T-cell (primary cell): ENCODE data around the gene PEMT. TPM values are rescaled to one million over a fixed set of nuclear protein-coding genes. Genes with fewer than 3 reads are reported as not detected.

Experiments
- ATAC-seq, 4 experiments: fragments of 200-7000 bp in 3 of 4; fragments of 150-1000 bp in 1 of 4; cut with Tn5 transposase; replicated peaks in 1 of 4; 1 replicate in 3 of 4; 2 replicates in 1 of 4; pipeline ENCODE4 v1.10.0; 2021; ENCODE audit warnings: moderate library complexity in 3 of 4, mild to moderate bottlenecking in 2 of 4, moderate number of reproducible peaks in 1 of 4
- CTCF ChIA-PET, 2 donors: fragments of 300-600 bp; sonication (Branson Sonifier 250); formaldehyde crosslinking; loops; one replicate each; lab custom pipeline; 2022; ENCODE audit warnings: antibody characterized with exemption in 2 of 2; lab: Charles Lee
- POLR2A ChIA-PET, 2 donors: fragments of 300-600 bp; sonication (Branson Sonifier 250); formaldehyde crosslinking; loops; one replicate each; lab custom pipeline; 2022; ENCODE audit warnings: antibody characterized with exemption in 2 of 2; lab: Charles Lee
- DNase-seq, 35 experiments: peaks; one replicate each; pipeline versions ENCODE4 v3.0.0 to v3.0.0-alpha.2; 2013 to 2023
- H3K27ac ChIP-seq: one replicate; pipeline ENCODE4 v1.5.1; 2013; ENCODE audit warnings: low read length
- H3K27me3 ChIP-seq, 2 experiments: replicated peaks in 1 of 2; 1 replicate in 1 of 2; 2 replicates in 1 of 2; pipeline versions ENCODE4 v1.6.1 to v1.7.0; 2013; ENCODE audit warnings: low read length in 1 of 2, mixed read lengths in 1 of 2; ENCODE audit not compliant: control insufficient read depth in 2 of 2, insufficient read depth in 2 of 2; ENCODE audit errors: extremely low read depth in 1 of 2
- H3K36me3 ChIP-seq, 2 donors: 1 replicate in 1 of 2; 2 replicates in 1 of 2; pipeline versions ENCODE4 v1.6.1 to v1.7.0; 2013; ENCODE audit warnings: low read length in 1 of 2; ENCODE audit not compliant: control insufficient read depth in 2 of 2, insufficient read depth in 1 of 2; ENCODE audit errors: extremely low read depth in 1 of 2
- H3K4me1 ChIP-seq, 2 experiments: 1 replicate in 1 of 2; 2 replicates in 1 of 2; pipeline versions ENCODE4 v1.6.1 to v1.7.0; 2013; ENCODE audit warnings: low read length in 2 of 2, mixed read lengths in 1 of 2; ENCODE audit not compliant: insufficient read depth in 2 of 2, control insufficient read depth in 1 of 2; ENCODE audit errors: extremely low read depth in 1 of 2
- H3K4me3 ChIP-seq, 2 donors: 1 replicate in 1 of 2; 2 replicates in 1 of 2; pipeline versions ENCODE4 v1.5.1 to v1.7.0; 2013; ENCODE audit warnings: mild to moderate bottlenecking in 2 of 2, low read length in 1 of 2, moderate library complexity in 1 of 2; ENCODE audit not compliant: control insufficient read depth in 1 of 2; ENCODE audit errors: extremely low read depth in 1 of 2
- H3K9me3 ChIP-seq: 2 replicates; pipeline ENCODE4 v1.7.0; 2013
- H3K27ac Mint-ChIP-seq, 2 donors: one replicate each; pipeline ENCODE4 v1.8.0; 2020 to 2021; ENCODE audit warnings: mild to moderate bottlenecking in 2 of 2, mixed read lengths in 2 of 2
- H3K27me3 Mint-ChIP-seq, 2 donors: one replicate each; pipeline ENCODE4 v1.8.0; 2021 to 2022; ENCODE audit warnings: mixed read lengths in 2 of 2
- H3K36me3 Mint-ChIP-seq: one replicate; pipeline ENCODE4 v1.8.0; 2021; ENCODE audit warnings: mixed read lengths
- H3K4me1 Mint-ChIP-seq, 3 donors: one replicate each; pipeline ENCODE4 v1.8.0; 2020 to 2022; ENCODE audit warnings: mixed read lengths in 3 of 3, mild to moderate bottlenecking in 1 of 3
- H3K4me3 Mint-ChIP-seq, 3 donors: one replicate each; pipeline ENCODE4 v1.8.0; 2020 to 2022; ENCODE audit warnings: mild to moderate bottlenecking in 3 of 3, mixed read lengths in 3 of 3, moderate library complexity in 3 of 3
- H3K9me3 Mint-ChIP-seq, 3 donors: one replicate each; pipeline ENCODE4 v1.8.0; 2020 to 2022; ENCODE audit warnings: mixed read lengths in 3 of 3
- WGBS: methylation state at CpG from one replicate; pipeline ENCODE4 v1.1.5; 2013; ENCODE audit warnings: missing lambda C conversion rate; ENCODE audit not compliant: insufficient coverage; 5-methylcytosine and 5-hydroxymethylcytosine counted together
- total RNA-seq, 35 experiments: library from RNA in 6 of 35; stranded (reverse) in 6 of 35; fragments of 120-200 nt in 1 of 35; gene quantifications; one replicate each; pipeline versions ENCODE4 v1.2.1 to v1.2.4 and lab custom pipeline; 2013 to 2026

The PEMT gene
- total RNA-seq, 5 donors from 2014 or later (not counting 1 experiment from before 2014, with no cell fraction given): 13.3 to 25.8 (median 14.6) TPM

DNA sequence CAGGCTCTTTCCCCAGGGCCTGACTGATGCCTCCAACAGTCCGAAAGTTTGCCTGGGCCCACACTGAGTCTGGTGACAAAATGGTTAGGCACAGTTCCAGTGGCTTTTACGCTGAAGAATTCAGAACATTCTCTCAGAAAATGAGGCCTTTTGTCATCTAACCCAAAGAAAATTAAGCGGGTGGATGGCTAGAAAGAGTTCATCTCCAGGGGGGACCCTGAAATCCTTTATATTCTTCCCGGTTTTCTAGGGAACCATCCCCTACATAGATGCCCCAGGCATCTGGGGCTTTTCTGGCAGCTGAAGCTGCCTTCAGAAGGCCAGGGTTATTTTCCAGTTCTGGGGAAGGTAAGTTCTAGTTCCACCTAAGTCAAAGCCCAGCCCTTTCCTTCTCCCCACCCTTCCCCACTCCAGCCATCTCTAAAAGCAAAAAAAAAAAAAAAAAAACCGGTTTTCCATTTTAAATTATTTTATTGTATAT is 97.5 kb downstream of the PEMT start:
- peaks cover 0 to 36% of the 10 kb centered on the region in 2 experiments for H3K27me3 ChIP-seq
- peaks cover 0 to 28% of the 10 kb centered on the region in 2 experiments for H3K4me1 ChIP-seq
- Mint-ChIP-seq H3K27ac (no peak overlapping the region), H3K27me3 (peaks cover 5% of the 10 kb centered on the region in 2 donors), H3K4me3 (no peak overlapping the region), H3K4me1 (peaks cover 6 to 16% (median 12%) of the 10 kb centered on the region in 3 donors), H3K9me3 (no peaks in the 10 kb centered on the region), H3K36me3 (peaks cover 11% of the 10 kb centered on the region)
- H3K9me3 ChIP-seq: no peaks in the 10 kb centered on the region
- DNase-seq (no peak), ATAC-seq (no peak)
- ChIA-PET CTCF (no interaction called here), POLR2A (no interaction called here)
- H3K27ac ChIP-seq: no peak overlapping the region
- no peak overlapping the region for H3K4me3 ChIP-seq
- H3K36me3 ChIP-seq: peaks cover 10 to 20% of the 10 kb centered on the region in 2 donors
- WGBS: 100% methylated on average over 2 of the region's 5 CpGs

DNA sequence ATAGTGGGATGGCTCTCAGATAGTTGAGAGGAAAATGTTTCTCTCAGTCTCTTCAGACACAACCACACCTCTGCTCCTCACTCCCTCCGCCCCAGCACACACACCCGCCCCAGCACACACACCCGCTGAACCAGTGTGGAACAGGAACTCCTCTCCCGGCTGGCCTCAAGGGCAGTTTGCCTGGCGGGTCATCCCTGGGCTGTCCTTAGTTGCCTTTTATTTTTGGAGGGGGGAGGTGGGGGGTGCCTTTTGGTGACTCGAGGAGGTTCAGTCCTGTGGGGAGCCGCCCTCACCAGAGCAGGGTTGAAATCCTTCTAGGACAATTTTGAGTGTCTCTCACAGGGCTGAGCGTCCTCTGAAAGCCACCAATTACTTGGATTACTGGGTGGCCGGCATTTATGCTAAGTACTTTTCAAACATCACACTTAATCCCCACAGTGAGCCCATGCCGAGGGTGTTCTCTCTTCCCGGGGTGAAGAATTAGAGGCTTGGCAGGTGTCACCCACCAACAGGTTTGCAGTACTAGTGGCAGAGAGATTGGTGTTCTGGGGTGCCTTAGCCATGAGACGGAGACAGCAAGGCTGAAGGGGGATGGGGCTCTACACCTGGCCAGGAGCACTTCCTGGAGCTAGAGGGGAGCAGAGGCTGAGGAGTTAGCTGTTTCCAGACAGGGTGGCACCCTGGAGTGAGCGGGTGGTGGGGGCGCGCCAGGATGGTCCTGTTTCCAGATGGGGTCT is 98.1 kb downstream of the PEMT start:
- H3K4me1 ChIP-seq: peaks cover 0 to 28% of the 10 kb centered on the region in 2 experiments
- no peak for DNase-seq
- ChIA-PET POLR2A (no interaction called here), CTCF (no interaction called here)
- peaks cover 5% of the 10 kb centered on the region in 2 donors for H3K27me3 Mint-ChIP-seq
- ATAC-seq: no peak
- no peak overlapping the region for H3K4me3 ChIP-seq
- no peak overlapping the region for H3K27ac ChIP-seq
- peaks cover 0 to 31% of the 10 kb centered on the region in 2 experiments for H3K27me3 ChIP-seq
- H3K4me1 Mint-ChIP-seq: peaks cover 6 to 16% (median 12%) of the 10 kb centered on the region in 3 donors
- H3K27ac Mint-ChIP-seq: no peak overlapping the region
- H3K9me3 ChIP-seq: no peaks in the 10 kb centered on the region
- H3K4me3 Mint-ChIP-seq: peak overlapping the region in 1 of 3 donors; percentile 29
- WGBS: 90% methylated on average over 7 of the region's 15 CpGs
- H3K36me3 Mint-ChIP-seq: peaks cover 14% of the 10 kb centered on the region
- no peaks in the 10 kb centered on the region for H3K9me3 Mint-ChIP-seq
- H3K36me3 ChIP-seq: peaks cover 10 to 23% of the 10 kb centered on the region in 2 donors

DNA sequence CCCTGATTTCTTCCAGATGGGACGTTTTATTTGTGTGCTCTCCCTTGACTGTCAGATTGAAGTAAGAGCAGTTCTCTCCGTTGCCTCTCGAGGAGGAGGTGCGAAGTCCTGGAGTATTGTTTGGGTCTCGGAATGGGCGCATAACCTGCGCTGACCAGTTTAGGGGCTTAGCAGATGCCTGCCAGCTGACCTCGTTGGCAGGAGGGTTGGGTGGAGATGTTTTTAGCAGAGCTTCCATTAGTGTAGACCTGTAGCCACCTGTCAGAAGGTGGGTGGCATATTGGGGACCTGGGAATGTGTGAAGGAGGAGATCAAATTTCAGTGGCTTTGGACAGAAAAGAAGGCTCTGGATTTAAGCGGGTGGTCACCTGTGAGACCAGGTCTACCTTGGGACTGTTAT is 98.9 kb downstream of the PEMT start:
- no peak for ATAC-seq
- Mint-ChIP-seq H3K4me1 (peaks cover 12 to 21% (median 12%) of the 10 kb centered on the region in 3 donors), H3K9me3 (no peaks in the 10 kb centered on the region), H3K36me3 (peaks cover 19% of the 10 kb centered on the region), H3K4me3 (no peak overlapping the region), H3K27ac (no peak overlapping the region), H3K27me3 (peaks cover 5% of the 10 kb centered on the region in 2 donors)
- POLR2A ChIA-PET: no interaction called here
- Histone ChIP-seq H3K27ac (no peak overlapping the region), H3K36me3 (peaks cover 10 to 30% of the 10 kb centered on the region in 2 donors), H3K27me3 (peaks cover 0 to 23% of the 10 kb centered on the region in 2 experiments), H3K4me1 (peaks cover 0 to 26% of the 10 kb centered on the region in 2 experiments), H3K9me3 (no peaks in the 10 kb centered on the region), H3K4me3 (no peak overlapping the region)
- CTCF ChIA-PET: no interaction called here
- WGBS: 100% methylated on average over 6 of the region's 9 CpGs
- no peak for DNase-seq

DNA sequence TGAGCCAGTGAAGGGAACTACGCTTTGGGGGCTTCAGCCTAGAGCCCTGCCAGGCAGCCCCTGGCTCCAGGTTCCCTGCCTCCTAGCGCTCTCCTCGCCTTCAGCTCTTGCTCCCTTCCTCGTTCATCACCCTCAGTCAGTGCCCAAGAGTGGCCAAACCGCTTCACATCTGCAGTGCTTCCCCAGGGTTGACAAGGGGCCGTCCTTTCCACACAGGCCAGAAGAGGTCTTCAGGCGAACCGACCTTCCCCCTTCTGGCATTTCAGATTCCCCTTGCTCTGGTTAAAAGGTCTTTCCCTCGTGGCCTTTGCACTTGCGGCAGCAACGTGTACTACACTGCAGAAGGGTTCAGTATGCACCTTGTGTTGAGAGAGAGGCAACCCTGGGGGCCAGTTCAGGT is 99.4 kb downstream of the PEMT start:
- Mint-ChIP-seq H3K36me3 (peaks cover 22% of the 10 kb centered on the region), H3K27me3 (peaks cover 5% of the 10 kb centered on the region in 2 donors), H3K4me1 (peaks cover 12 to 22% (median 17%) of the 10 kb centered on the region in 3 donors), H3K27ac (no peak overlapping the region), H3K9me3 (no peaks in the 10 kb centered on the region), H3K4me3 (no peak overlapping the region)
- ATAC-seq (no peak), DNase-seq (peak in 1 of 35 experiments; percentile 6)
- Histone ChIP-seq H3K27me3 (peaks cover 0 to 20% of the 10 kb centered on the region in 2 experiments), H3K27ac (no peak overlapping the region), H3K36me3 (peaks cover 10 to 31% of the 10 kb centered on the region in 2 donors), H3K9me3 (no peaks in the 10 kb centered on the region), H3K4me1 (peaks cover 0 to 21% of the 10 kb centered on the region in 2 experiments), H3K4me3 (no peak overlapping the region)
- ChIA-PET POLR2A (no interaction called here), CTCF (no interaction called here)
- 93% methylated on average over 6 of the region's 11 CpGs for WGBS

DNA sequence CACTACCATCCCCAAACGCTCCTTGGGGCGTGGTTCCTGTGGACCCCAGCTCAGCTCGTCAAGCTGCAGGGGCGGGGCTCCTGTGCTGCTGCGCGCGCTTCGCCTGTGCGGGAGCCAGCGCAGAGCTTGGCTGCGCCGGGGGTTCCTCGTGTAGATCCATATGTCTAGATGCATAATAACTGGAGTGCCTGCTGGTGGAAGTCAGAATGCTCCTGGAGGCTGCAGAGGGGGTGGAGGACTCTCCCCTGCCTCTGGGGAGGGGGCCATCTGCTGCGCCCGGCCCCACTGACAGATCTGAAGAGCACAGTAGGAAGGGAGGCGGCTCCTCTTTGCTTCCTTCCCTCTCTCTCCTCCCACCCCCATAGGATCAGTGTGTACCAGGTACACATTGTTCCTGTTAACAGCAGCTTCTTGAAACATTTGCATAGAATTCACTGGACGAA is 99.9 kb downstream of the PEMT start:
- Histone ChIP-seq H3K9me3 (no peaks in the 10 kb centered on the region), H3K4me3 (no peak overlapping the region), H3K27ac (no peak overlapping the region), H3K36me3 (peaks cover 10 to 33% of the 10 kb centered on the region in 2 donors), H3K27me3 (peaks cover 0 to 18% of the 10 kb centered on the region in 2 experiments), H3K4me1 (peaks cover 0 to 16% of the 10 kb centered on the region in 2 experiments)
- peak in 1 of 35 experiments; percentile 7 for DNase-seq
- Mint-ChIP-seq H3K4me3 (no peak overlapping the region), H3K36me3 (peaks cover 25% of the 10 kb centered on the region), H3K27me3 (peaks cover 5% of the 10 kb centered on the region in 2 donors), H3K9me3 (no peaks in the 10 kb centered on the region), H3K4me1 (peaks cover 15 to 25% (median 22%) of the 10 kb centered on the region in 3 donors), H3K27ac (no peak overlapping the region)
- CTCF ChIA-PET: no interaction called here
- ATAC-seq: no peak
- 90% methylated on average over 4 of the region's 17 CpGs for WGBS
- POLR2A ChIA-PET: no interaction called here

DNA sequence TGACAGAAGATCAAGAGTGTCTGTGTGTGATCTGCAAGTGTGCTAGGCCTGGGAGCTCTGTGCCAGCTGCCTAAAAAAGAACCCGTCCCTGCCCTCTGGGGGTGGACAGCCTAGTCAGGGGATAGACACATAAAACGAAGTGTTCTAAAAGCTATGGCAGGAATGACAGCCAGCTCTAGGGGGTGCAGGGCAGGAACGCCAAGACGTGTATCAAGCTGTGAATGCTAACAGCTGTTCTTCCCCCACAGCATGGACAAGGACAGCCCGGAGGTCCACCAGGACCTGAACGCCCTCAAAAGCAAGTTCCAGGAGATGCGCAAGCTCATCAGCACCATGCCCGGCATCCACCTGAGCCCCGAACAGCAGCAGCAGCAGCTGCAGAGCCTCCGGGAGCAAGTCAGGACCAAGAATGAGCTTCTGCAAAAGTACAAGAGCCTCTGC is 100.5 kb downstream of the PEMT start:
- H3K27me3 ChIP-seq: peaks cover 0 to 16% of the 10 kb centered on the region in 2 experiments
- H3K9me3 Mint-ChIP-seq: no peaks in the 10 kb centered on the region
- peaks cover 10 to 33% of the 10 kb centered on the region in 2 donors for H3K36me3 ChIP-seq
- H3K27ac ChIP-seq: no peak overlapping the region
- H3K27me3 Mint-ChIP-seq: peaks cover 5% of the 10 kb centered on the region in 2 donors
- peaks cover 15 to 25% (median 22%) of the 10 kb centered on the region in 3 donors for H3K4me1 Mint-ChIP-seq
- peaks cover 25% of the 10 kb centered on the region for H3K36me3 Mint-ChIP-seq
- H3K4me3 Mint-ChIP-seq: no peak overlapping the region
- WGBS: 92% methylated on average over 10 of the region's 10 CpGs
- no peak overlapping the region for H3K27ac Mint-ChIP-seq
- DNase-seq: peak in 1 of 35 experiments; percentile 8
- ChIA-PET POLR2A (no interaction called here), CTCF (no interaction called here)
- peaks cover 0 to 14% of the 10 kb centered on the region in 2 experiments for H3K4me1 ChIP-seq
- no peak for ATAC-seq
- no peaks in the 10 kb centered on the region for H3K9me3 ChIP-seq
- no peak overlapping the region for H3K4me3 ChIP-seq
